AG04449 (cell line): Measurements from ENCODE around the gene MAP3K8.

Source experiments
- CTCF ChIA-PET: fragments of 350-600 bp; formaldehyde crosslinking; extraction: SDS; loops from one replicate; lab custom pipeline; 2021; ENCODE audit warnings: antibody characterized with exemption; lab: Yijun Ruan, JAX
- POLR2A ChIA-PET: fragments of 400-600, 350-600 bp; formaldehyde crosslinking; extraction: SDS; loops from one replicate; lab custom pipeline; 2020; ENCODE audit warnings: antibody characterized with exemption, inconsistent platforms; lab: Yijun Ruan, JAX
- DNase-seq: peaks from one replicate; pipeline ENCODE4 v3.0.0-alpha.2; 2010; ENCODE audit warnings: low read depth, low spot score
- H3K4me3 ChIP-seq: 2 replicates; pipeline ENCODE4 v1.5.1; 2011; ENCODE audit warnings: low read depth, mild to moderate bottlenecking, control low read depth, low read length
- TF ChIP-seq, protein P1 (sequence below): IDR thresholded peaks from one replicate; pipeline ENCODE4 v1.5.1; 2011; ENCODE audit warnings: mild to moderate bottlenecking, moderate library complexity, low read length, control low read depth, inconsistent platforms; ENCODE audit not compliant: insufficient read depth; ENCODE audit errors: missing control alignments

Gene MAP3K8

DNA sequence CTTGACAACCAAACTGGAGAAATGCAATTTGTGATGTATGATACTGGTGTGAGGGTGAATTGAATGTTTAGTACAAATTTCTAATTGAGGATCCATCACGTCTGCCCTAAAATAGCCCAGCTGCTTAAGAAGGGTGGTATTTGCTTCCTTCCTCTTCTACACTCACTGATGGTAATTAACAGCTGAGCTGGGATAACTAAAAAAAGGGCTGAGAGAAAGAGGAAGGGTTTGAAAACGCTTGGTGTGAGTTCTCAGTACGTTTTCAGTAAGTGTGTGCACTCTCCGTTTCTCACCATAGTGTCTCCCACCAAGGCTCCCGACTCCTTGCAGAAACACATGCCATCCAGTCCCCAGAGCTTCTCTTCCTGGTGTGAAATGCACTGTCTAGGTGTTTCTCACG lies 54.3 kb downstream of the MAP3K8 start:
- ChIA-PET POLR2A (no interaction called here), CTCF (interaction anchor here (0.9 to 1.4 kb wide), 3 partner anchors 46 to 103 kb away, joined by 3 to 4 read pairs (median 3); no protein-coding TSS in a partner anchor)
- H3K4me3 ChIP-seq = no peak overlapping the region
- TF ChIP-seq, protein P1, sequence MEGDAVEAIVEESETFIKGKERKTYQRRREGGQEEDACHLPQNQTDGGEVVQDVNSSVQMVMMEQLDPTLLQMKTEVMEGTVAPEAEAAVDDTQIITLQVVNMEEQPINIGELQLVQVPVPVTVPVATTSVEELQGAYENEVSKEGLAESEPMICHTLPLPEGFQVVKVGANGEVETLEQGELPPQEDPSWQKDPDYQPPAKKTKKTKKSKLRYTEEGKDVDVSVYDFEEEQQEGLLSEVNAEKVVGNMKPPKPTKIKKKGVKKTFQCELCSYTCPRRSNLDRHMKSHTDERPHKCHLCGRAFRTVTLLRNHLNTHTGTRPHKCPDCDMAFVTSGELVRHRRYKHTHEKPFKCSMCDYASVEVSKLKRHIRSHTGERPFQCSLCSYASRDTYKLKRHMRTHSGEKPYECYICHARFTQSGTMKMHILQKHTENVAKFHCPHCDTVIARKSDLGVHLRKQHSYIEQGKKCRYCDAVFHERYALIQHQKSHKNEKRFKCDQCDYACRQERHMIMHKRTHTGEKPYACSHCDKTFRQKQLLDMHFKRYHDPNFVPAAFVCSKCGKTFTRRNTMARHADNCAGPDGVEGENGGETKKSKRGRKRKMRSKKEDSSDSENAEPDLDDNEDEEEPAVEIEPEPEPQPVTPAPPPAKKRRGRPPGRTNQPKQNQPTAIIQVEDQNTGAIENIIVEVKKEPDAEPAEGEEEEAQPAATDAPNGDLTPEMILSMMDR = no peak
- DNase-seq = no peak

DNA sequence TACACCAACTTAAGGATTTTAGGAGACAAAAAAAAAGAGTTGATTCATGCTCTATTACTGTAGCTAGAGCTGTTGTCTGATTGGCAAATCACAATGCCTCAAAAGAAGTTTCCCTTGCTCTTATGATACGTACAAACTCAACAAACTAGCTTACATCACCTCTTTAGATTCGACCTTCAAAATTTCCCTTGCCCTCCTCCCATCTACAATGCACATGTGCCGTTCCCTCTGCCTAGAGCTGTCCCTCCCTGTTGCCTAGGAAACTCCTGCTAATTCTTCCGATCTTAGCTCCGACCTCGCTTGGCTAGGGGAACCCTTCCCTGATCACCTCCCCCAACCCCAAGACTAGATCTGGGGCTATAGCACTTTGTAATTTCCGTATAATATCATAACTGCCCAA lies 55.4 kb downstream of the MAP3K8 start:
- H3K4me3 ChIP-seq = no peak overlapping the region
- no peak for DNase-seq
- TF ChIP-seq, protein P1 = no peak
- CTCF ChIA-PET = interaction anchor here (0.9 to 1.4 kb wide), 4 partner anchors 16 to 102 kb away, joined by 3 to 4 read pairs (median 3); no protein-coding TSS in a partner anchor
- POLR2A ChIA-PET = no interaction called here

DNA sequence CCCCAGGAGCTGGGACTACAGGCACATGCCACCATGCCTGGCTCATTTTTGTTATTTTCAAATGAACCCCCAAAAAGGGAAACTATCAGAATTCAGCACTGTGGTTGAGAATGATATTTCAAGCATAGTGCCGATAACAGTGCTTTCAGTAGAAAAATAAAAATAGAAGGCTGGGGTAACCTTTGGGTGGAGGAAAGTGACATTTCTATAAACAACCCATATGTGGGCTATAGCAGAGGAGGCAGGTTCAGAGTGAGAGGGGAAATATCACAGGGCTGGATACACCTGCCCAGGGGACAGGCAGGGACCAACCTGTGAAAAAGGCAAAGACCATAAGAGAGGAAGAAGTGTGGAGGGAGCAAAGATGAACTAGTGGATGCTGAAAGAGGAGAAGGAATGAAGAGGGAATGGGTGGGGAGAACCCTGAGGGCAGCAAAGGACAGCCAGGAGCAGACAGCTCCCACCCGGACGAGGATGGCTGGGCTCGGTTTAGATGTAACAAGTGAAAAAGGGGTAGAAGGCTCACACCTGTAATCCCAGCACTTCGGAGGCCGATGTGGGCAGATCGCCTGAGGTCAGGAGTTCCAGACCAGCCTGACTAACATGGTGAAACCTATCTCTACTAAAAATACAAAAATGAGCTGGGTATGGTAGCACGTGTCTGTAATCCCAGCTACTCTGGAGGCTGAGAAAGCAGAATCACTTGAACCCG lies 56.5 kb downstream of the MAP3K8 start:
- TF ChIP-seq, protein P1 = no peak
- no peak overlapping the region for H3K4me3 ChIP-seq
- no peak for DNase-seq
- POLR2A ChIA-PET = no interaction called here
- CTCF ChIA-PET = no interaction called here

DNA sequence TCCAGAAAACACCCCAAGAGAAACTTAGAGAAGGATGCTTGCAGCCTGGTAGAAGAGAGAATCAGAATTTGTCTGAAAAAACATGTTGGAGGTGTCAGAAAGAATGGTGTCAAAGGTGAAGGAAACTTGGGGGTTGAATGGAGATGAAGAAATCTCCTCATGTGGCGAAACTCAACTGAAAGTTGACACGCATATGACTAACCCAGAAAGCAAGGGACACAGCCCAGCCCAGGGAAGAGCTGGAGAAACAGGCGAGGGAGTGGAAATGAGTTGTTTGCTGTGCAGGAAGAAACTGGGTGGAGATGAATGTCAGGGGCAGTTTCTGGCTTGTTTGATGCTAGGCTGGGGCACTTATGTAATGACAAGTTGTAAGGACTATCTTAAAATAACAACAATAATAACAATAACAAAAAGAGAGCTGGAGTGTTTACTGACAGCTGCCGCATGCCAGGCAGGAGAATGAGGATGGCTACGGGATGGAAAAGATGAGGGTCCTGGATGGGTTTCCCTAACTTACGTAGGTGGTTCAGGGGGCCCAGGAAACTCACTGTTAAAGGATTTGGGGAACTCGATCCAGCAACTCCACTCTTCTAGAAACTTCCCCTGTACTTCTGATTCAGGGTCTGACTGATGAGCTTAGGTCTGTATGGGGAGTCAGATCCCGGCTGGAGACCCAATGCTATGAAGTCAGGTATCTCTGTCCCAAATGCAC lies 57.4 kb downstream of the MAP3K8 start:
- DNase-seq = no peak
- TF ChIP-seq, protein P1 = no peak
- no peak overlapping the region for H3K4me3 ChIP-seq
- POLR2A ChIA-PET = no interaction called here
- CTCF ChIA-PET = interaction anchor here (1.0 to 1.4 kb wide), 2 partner anchors 10 to 43 kb away, joined by 3 to 4 read pairs; no protein-coding TSS in a partner anchor

DNA sequence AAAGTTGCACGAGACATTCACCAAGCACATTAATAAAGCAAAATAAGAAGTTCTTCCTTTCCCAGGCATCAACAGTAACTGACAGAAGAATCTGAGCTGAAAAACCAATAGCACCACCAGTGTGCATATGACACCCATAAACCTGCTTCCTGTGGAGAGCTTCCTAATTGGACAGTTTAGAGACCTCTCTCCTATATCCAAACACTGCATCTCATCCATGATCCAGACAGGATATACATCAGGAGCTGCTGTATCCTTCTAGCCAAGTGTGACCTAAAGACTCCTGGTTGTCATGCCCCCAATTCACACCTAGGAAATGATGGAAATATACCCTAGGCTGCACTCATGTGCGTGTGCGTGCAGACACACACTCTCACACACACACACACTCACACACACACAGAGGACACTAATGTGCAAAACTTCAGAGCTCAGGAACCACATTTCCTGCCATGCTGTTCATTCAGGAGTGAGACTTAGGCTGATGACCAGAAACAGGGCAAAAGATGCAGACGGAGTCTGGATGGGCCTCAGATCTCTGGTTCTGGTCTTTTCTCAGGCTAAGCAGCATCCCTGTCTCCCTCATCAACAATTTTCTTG lies 58.0 kb downstream of the MAP3K8 start:
- POLR2A ChIA-PET = no interaction called here
- CTCF ChIA-PET = interaction anchor here (1.0 to 1.4 kb wide), 3 partner anchors 9 to 90 kb away, joined by 3 to 4 read pairs (median 3); no protein-coding TSS in a partner anchor
- TF ChIP-seq, protein P1 = no peak
- DNase-seq = no peak
- no peak overlapping the region for H3K4me3 ChIP-seq
